KG1 (cell line): ENCODE data around the gene CFAP20.

Experiments
- DNase-seq: peaks from one replicate; lab custom pipeline; 2025; lab: John Stamatoyannopoulos, UW

The CFAP20 gene

DNA sequence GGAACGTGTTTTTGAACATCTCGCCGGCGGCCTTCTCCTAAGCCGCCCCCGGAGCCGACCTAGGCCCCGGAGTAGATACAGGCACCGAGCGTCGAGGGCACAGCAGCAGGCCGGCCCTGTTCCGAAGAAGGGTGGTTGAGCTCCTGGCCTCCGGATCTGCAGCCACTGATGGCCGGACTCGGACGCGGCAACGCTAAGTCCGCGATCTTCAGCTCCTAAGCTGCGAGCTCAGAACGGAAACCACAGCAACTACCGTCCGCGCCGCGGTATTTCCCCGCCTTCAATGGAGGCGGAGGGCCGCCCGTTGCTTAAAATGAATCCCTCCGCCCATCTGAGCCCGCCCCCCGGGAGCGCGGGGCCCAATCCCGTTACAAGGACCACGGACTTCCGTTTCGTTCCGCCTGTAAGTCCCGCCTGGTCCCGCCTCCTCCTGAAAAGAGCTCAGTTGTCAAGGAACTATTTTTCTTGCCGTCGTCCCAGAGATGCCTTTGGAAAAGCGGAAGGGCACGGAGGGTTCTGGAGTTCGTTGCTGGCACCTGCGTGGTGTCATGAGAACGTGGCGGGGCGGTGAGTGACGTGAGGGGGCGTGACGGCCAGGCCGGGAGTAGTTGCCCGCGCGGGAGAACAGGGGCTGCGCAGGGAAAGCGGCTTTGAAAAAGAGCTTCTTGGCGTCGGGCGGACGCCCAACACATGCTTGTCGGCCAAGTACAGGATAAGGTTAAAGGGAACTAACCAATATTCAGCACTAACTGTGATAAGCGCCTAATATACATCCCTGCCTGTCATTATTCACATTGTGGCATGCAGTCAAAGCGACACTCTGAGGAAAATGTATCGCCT, at the start of gene CFAP20:
CFAP20 (minus strand) TSS at position 285 of the 840 bp plus-strand sequence; CDS start at position 19, 266 bp downstream.
- DNase-seq = peak; percentile 93

DNA sequence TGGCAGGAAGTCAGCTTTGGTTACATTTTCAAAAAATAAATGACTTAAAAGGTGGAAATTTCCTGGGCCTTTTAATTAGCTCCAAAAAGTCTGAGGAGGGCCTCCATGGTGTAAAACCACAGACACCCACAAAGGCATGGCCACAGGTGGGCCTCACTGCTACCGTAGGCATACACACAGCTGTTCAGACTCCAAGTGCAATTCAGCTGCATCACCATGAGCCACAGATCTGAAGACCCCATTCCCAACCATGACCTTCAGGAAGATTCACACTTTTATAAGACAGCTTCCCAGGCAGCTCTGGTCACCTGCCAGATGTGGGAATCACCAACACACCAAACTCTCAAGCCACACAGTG, 48.2 kb upstream of the CFAP20 start:
- DNase-seq = no peak

DNA sequence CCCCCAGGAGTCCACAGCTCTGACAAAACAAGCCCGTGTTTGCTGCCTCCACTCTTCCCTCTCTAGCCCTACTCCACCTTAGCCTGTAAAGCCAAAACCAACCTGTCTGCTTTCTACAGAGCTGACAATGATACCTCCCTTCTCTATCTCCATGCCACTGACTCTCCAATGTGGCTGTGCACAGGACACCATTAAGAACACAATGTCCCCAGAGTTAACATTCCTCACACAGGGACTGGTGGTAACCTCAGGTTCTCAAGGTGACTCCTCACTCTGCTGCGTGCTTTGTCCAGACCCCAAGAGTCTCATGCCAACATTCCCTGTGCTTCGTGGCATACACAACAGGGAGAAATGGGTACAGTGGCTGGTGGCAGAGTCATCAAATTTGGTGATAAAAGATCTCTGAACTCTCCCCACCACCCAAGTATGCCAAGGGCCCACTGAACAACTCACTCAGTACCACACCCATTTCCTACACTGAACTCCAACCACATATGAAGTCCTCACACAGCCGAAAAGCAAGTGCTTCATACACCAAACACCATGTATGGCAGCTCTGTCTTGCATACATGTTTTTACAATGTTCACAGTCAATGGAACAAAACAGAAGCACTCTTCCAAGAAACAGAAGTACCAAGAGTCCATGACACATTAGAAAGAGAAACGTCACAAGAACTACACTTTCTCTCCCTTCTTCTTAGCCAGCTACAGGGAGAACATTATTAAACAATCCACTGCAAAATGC, 47.6 kb upstream of the CFAP20 start:
- DNase-seq = no peak

DNA sequence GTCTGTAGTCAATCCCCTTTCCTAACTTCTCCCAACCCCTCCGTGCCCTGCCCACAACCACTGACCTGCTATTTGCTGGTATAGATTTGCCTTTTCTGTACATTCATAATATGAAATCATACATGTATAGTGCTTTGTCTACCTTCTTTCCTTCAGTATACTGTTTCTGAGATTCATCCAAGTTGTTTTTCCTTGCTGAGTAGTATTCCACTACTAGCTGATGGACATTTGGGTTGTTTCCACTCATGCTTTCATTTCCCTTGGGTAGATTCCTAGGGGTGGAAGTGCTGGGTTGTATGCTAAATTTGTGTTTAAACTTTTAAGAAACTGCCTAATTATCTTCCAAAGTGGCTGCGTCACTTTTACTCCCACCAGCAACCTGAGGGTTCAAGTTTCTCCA, 41.0 kb upstream of the CFAP20 start:
- no peak for DNase-seq

DNA sequence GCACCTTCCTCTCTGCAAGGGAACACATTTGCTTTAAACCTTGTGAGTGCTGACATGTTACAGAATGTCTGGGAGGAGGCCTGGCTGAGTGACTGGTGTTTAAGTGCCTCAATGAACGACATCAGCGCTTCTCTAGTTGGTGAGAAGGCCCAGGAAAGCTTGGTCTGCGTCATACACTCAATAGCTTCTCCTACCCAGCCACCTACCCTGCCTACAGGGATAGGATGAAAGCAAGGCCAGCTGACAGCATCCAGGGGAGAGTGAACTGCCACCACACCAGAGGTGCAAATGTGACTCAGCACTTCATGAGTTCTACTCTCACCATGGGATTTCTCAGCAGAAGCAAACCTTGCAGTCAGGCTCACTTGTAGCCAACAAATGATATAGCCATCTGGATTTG, 31.7 kb upstream of the CFAP20 start:
- DNase-seq = no peak

DNA sequence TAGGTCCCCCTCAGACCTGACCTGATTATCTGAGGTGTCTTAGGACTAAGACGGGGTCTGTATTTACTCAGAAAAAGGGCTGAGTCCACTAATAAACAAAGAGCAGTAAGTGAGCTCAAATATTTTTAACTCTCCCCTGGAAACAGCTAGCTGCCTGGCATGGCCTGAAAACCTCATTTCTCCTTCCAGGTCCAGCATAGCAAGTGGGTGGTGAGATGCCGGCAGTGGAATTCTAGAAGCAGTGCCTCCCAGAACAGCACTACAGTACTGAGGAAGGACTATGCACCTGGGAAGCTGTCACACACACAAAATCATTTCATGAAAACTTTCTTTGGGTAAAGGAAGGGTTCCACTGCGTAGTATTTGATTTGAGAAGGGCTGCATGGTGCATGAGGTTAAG, 29.5 kb upstream of the CFAP20 start:
- DNase-seq = no peak

DNA sequence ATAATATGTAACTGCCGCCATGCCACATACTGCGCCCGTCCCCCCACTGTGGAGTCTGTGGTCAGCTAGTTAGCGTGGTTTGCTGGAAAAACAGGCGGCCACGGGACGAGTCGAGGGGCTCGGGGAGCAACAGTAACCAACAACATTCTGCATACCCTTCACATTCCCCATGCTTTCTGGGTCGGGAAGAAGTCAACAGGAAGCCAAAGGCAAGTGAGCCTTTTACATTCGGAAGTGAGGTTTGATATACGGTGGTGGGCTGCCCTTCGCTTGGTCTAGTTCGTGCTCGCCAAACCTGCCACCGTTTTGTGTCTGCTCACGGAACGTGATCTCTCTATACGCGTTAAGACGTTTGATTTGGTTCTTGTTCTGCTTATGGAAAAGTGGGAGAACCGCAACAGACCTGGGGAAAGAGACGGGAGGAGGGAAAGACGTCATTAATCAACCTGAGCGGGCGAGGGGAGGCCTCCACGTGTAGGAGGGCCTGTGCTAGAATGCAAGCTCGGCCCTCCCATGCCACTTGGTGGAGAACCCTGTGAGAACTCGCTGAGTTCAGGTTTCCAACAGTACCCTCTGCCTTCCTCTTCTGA, 28.9 kb upstream of the CFAP20 start:
- no peak for DNase-seq

DNA sequence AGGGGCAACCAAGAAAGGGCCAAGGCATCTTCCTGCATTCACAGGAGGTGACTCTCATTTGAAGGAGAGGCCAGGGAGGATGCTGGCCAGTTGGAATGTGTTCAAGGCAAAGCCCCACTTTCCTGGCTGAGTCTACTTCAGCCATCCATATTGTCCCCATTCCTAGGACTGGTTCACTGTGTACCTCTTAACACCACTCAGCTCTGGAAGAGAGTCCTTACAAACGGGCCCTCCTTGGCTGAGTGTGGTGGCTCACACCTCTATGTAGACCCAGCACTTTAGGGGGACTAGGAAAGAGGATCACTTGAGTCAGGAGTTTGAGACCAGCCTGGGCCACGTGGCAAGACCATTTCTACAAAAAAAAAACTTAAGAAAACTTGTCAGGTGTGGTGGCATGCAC, 28.1 kb upstream of the CFAP20 start:
- DNase-seq = no peak

DNA sequence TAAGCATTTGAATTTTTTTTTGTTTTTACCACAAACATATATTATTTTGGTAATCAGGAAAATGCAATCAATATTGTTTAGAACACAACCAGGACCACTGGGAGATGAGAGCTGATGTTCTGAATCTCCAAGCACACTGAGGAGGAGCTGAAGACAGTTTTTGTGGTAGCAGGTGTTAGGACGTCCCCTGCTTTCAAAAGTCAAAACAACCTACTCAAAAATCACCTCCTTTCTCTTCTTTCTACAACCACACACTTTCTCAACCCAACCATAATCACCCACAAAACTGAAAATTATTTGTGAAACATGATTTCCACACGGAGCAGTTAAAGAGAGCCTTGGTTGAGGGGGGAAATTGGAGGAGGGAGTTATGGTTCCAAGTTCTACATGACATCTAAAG, 26.7 kb upstream of the CFAP20 start:
- DNase-seq = no peak

DNA sequence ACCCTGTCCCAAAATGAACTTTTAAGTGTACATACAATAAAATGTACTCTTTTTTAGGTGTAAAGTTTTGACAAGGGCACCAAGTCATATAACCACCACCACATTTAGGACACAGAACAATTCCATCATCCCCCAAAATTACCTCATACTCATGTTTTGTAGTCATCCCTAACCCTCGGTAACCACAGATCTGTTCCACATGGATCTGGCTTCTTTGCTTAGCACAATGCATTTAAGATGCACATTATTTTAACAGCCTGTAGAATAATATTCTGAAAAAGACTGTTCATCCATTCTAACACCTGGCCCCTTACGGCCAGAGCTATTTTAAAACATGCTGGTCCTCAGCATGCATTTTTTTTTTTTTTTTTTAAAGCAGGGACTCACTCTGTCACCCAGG, 25.2 kb upstream of the CFAP20 start:
- no peak for DNase-seq

DNA sequence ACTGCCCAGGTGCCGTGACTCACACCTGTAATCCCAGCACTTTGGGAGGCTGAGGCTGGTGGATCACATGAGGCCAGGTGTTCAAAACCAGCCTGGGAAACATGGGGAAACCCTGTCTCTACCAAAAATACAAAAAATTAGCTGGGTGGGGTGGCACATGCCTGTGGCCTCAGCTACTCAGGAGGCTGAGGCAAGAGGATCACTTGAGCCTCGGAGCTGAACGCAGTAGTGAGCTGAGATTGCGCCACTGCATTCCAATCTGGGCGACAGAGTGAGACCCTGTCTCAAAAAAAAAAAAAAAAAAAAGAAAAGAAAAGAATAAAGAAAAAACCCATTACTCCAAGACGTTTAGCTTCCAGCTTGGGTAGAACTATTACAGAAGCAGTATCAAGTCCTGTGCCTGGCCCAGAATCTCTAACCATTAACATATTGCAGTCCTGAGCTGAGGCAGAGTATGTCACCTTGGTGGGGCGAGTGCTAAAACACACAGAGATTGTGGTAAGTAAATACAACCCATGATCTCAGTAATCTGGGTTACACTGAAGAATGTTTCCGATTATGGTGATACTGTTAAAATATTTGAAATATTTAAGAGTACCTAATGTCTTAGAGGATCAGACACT, 23.2 kb upstream of the CFAP20 start:
- no peak for DNase-seq

DNA sequence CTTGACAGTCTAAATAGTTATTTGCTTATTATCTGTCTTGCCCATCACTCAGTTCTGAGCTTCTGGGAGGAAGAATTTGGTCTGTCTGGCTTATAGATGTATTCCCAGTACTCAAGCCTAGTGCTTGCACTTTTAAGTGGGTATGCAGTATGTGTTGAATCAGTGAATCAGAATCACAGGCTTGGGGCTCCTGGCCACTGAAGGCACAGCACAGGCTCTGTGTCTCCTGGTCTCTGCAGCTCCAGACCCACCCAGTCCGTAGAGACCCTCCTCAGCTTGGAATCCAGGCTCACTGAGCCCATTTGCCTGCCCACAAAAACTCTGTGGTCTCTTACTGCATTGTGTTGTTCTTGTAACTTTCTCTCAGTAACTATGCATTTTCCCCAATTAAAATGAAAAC, 19.3 kb upstream of the CFAP20 start:
- DNase-seq = no peak

DNA sequence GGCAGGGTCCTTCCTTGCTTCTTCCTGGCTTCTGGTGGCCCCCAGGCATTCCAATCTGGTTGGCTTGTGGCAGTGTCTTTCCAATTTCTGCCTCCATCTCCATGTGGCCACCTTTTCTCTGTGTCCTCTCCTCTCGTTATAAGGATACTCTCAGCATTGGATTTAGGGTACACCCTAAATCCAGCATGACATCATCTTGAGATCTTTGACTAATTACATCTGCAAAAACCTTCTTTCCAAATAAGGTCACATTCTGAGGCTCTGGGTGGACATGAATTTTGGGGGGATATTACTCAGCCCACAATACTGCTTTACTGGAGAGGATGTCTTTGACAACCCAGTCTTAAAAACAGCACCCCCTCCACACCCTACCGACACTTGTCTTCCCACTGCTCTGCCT, 18.9 kb upstream of the CFAP20 start:
- DNase-seq = no peak

DNA sequence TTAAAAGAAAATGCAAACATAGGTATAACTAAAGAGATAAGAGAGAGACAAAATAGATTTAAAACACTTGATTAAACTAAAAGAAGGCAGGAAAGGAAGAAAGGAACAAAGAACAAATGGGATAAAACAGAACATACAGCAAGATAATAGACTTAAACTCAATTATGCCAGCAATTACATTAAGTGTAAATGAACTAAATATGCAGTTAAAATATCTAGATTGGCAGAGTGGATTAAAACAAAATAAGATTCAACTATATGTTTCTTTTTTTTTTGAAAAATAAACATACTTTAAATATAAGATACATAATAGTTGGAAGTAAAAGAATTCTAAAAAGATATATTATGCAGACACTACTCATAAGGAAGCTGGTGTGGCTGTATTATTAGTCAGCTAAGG, 9.7 kb upstream of the CFAP20 start:
- no peak for DNase-seq

DNA sequence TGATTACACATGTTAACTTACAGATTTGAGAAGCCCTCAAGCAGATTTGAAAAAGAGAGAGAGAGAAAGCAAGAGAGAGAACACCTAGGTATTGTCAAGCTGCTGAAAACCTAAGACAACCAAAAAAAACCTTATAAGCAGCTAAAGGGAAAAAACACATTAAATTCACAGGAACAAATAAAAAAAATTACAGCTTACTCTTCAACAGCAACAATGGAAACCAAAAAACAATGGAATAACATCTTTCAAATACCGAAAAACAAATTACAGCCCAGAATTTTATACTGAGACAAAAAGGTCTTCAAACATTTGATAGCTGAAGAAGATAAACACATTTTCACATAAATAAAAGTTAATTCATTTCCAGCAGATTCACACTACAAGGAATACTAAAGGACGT, 8.4 kb upstream of the CFAP20 start:
- no peak for DNase-seq

DNA sequence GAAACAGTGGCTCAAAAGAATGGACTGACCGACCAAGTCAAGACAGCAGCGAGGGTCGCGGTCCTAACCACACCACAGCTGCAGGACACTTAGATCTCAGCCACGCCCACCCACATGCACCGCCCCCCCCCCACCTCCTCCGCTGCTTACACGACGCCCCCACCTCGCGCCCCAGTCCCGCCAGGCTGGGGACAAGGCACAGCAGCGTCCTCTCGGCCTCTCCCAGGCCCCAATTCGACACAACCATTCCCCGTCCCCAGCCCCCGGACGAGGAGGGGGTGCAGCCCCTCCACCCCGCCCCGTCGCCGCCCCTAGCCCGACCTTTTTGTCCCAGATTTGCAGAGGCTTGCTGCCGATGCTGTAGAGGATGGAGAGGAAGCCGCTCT, 477 bp downstream of the CFAP20 start:
- no peak for DNase-seq

DNA sequence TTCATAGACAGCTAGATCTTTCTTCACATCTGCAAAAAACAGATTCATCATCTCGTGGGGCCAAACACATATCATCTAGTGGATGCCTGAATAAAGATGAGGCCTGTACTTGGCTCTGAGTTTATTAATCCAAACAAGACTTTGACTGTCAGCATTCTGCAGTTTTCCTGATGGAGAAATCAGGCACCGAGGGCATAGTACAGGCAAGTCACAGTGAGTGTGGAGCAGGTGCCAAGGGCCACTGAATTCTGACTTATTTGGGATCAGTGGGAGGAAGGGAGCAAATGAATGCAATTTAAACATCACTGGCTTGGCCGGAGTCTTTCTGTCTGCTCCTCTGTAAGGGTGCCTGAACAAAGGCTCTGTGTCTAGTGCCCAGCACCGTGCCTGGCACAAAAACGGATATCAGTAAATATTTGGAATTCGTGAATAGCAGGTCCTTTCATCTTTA, 975 bp downstream of the CFAP20 start:
- peak; percentile 12 for DNase-seq

DNA sequence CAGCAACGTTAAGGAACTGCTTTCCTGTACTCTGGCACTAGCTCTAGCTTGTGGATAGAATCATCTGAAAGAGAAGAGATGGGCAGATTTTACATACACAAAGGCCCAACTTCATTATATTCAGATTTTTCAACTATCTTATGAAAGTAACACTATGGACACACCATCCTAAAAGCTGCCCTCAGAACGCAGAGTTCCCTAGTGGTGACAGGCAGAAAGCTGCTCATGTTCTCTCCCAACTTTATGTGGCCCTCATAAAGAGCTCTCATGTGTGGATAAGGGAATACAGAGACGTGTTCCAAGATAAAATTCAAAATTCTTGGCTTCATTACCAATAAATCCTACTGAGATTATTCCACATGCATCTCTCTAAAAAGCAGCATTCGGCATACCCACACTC, 1.5 kb downstream of the CFAP20 start:
- no peak for DNase-seq

DNA sequence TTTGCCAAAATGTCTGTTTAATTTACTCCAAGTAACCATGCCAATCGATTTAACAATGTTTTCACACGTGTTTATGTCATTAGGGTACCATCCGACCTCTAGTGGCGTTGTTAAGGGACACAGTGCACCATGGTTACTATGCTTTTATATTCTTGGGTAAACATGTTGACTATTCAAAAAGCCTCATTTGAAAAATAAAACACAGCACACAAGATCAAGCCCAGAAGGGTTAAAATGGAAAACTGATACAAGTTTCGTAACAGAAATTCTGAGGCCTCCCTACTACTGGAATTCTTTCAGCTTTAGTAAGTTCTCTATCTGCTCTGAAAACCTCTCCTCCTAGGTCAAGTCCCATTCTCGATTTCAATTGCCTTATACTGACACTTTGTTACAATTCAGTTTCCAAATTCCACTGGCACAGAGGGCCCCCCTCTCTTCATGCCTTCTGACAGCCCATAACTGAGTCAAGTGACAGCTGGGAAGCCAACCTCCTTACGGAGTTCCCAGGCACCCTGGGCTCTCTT, 2.1 kb downstream of the CFAP20 start:
- DNase-seq = no peak

DNA sequence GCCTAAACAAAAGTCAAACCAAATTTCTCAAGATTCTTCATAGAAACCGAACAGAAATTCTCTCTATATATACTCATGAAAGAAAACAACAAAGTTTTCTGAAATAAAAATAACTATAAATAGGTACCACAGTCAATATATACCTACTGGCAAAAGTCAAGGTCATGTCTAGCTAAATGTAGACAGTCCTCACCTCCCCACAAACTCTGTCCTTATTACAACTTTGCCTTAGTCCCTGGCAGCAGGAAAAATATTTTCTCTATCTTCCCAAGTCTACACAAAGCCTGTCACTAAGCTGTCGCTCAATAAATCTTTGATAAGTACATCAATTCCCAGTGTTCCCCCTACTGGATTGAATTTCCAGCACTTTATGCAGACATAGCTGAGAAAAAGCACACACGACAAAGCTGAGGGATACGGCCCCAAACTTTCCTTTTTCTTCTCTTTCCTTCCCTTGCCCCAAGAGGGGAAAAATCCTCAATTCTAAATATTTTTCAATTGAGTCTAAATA, 2.7 kb downstream of the CFAP20 start:
- no peak for DNase-seq

DNA sequence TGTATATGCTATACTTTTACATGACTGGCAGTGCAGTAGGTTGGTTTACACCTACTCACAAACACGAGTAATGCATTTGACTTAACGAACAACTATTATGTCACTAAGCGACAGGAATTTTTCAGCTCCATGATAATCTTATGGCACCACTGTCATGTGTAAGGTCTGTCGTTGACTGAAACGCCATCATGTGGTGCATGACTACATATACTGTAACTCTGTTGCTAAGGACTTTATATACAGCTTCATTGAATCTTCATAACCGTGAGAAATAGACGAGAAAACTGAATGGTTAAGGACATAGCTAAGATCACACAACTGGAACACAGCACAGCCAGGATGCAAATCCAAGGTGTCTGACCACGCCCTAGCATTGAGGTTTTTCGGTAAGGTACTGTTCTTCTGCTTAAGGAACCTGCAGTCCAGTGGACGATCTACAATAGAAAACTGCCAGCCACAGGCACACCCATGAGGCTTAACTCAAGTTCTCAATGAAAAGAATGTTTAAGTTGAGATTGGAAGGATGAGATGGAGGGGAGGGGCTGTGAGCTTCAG, 3.3 kb downstream of the CFAP20 start:
- DNase-seq = no peak

DNA sequence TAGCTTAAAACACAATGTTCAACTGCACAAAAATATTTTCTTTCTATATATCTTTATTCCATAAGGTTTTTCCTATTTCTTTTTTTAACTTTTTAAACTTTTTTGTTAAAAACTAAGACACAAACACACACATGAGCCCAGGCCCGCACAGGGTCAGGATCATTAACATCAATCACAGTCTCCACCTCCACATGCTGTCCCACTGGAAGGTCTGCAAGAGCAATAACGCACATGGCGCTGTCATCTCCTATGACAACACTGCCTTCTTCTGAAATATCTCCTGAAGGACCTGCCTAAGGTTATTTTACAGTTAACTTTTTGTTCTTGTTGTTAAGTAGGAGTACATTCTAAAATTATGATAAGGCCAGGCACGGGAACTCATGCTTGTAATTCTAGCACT, 4.1 kb downstream of the CFAP20 start:
- no peak for DNase-seq
